NT2/D1 (cell line): Measurements from ENCODE around the gene CCDC69.

ENCODE experiments used
- SUZ12 ChIP-seq: IDR thresholded peaks from 2 replicates; pipeline ENCODE4 v1.6.1; 2011; ENCODE audit not compliant: insufficient read length, insufficient read depth; ENCODE audit errors: extremely low read depth
- ZNF274 ChIP-seq: IDR thresholded peaks from 2 replicates; pipeline ENCODE4 v1.6.1; 2011; ENCODE audit warnings: mild to moderate bottlenecking, low read depth, low read length

DNA sequence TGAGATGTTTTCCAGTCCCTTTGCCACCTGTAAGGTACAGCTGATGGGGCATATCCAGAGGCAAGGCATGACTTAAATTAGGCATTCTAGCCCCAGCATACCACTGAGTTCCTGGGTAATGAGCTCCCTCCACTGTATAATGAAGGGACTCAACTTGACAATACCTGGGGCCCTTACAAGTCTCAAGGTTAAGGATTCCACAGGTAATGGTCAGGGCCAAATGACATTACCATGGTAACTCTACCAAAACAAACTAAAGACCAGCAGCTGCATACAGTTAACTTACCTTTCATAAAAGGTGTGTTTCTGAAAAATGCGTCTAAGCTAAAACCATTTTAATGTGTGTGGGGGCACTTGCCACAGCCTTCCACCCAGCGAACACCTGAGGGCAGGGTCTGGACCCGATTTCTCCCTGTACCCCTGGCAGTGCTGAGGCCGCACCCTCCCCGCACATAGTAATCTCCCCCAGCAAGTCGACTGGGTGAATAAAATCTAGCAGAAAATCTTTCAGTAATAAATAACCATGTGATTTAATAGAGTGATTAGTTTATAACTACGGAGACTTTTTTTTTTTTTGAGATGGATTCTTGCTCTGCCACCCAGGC lies 24.2 kb downstream of the CCDC69 start:
- no peak for TF ChIP-seq SUZ12
- TF ChIP-seq ZNF274 = no peak
